ENCODE data around the gene MGA.
A peak's percentile ranks its signal among the peaks of the same experiment; 100 is the strongest.

Gene MGA

DNA sequence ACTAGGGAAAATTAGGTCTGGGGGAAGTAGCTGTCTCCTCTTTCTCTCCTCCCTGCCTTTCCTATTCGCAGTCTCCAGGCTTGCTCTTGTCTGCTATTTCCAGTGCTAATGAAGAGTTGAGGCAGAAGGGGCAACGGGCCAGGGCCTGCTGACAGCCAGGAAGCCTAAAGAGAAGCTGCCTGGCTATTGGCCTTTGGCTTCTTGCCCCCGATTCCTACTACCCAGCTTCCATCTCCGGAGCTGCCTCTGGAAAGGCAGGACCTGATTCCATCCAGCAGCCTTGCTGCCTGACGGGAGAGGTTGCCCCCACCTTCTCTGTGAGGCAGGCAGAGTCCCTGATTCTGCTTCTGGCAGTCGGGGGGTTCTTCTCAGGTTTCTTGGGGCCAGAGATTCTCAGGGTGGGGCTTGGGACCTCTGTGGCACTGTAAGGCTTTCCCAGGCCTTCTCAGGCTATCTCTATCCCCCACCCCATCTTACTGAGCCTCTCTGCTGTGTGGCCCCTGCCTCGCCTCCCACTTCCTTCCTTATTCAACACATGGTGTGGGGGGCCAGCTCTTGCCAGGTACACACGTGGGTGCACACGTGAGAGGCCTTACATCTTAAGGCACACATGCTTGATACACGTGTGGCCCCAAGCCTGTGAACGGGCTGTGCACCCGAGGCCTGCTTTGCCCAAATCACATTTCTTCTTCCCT is 149.5 kb downstream of the MGA start:
- DNase-seq (ENCODE audit: low read depth): no peak

DNA sequence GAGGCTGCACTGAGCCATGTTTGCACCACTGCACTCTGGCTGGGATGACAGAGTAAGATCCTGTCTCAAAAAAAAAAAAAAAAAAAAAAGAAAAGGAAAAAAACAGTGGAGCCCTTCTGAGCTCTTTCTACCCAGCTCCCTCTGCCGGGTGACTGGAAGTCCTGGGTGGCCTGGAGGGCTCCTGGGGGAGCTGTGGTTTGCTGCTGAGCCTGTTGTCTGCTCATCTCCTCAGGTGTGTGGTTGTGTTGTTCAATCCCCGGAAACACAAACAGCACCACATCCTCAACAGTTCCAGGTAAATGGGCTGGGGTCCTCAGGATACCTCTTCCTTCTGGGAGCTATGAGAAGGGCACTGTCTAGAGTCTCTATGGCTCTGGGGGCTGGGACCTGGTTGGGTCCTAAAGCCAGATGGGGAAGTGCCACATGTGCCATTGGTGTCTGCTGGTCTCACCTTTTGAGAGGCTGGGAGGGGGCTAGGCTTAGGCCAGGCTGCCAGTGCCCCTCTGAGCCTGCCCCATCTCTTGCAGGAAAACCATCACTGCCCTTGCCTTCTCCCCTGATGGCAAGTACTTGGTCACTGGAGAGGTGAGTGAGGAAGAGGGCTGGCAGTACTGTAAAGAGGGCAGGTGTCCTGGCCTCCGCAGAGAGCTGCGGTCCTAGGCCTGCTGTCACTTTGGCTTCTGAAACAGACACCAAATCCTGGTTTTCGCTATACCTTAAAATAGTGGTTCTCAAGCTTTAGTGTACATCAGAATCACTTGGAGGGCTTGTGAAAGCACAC is 150.6 kb downstream of the MGA start:
- no peak for DNase-seq (ENCODE audit: low read depth)

DNA sequence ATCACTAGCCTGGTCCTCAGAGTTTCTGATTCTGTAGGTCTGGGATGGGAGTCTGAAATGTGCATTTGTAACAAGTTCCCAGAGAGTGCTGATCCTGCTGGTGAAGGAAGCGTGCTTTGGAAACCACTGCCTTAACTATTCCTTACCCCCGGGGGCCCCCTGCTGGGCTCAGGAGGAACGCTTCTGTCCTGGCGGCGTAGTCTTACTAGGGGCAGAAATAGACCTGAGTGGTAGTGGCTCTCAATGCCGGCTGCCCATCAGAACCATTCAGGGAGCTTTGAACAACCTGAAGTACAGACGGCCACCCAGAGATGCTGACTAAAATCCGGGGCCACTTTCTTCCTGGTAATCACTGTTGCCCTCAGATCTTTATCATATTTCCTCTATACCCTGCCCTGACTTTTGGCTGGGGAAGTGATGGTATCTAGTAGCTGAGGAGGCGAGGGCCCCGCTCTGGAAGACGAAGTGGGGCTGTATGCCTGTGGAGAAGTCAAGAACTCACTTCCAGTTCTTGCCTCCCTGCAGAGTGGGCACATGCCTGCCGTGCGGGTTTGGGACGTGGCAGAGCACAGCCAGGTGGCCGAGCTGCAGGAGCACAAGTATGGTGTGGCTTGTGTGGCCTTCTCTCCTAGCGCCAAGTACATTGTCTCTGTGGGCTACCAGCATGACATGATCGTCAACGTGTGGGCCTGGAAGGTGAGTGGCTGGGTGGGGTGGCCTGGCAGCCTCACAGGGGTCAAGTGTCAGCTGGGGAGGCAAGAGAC is 151.4 kb downstream of the MGA start:
- peak; percentile 45 for DNase-seq (ENCODE audit: low read depth)

DNA sequence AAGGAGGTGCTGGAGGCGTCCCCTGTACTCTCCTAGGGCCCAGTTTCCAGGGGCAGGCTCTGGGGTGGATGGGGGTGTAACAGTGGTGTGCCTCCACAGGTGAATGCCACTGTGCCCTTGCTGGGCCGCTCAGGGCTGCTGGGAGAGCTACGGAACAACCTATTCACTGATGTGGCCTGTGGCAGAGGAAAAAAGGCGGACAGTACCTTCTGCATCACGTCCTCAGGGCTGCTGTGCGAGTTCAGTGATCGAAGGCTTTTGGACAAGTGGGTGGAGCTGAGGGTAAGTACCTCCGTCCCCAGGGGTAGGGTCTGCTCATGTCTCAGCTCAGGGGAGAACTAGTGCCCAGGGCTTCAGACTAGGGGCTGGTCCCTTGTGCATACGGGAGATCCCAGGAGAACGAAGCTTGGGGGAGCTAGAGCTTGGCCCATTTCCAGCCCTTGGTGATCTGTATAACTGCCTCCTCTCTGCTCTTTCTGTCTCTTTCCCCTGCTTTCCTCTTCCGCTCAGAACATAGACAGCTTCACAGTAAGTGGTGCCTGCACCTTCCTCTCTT is 152.7 kb downstream of the MGA start:
- DNase-seq (ENCODE audit: low read depth): no peak

DNA sequence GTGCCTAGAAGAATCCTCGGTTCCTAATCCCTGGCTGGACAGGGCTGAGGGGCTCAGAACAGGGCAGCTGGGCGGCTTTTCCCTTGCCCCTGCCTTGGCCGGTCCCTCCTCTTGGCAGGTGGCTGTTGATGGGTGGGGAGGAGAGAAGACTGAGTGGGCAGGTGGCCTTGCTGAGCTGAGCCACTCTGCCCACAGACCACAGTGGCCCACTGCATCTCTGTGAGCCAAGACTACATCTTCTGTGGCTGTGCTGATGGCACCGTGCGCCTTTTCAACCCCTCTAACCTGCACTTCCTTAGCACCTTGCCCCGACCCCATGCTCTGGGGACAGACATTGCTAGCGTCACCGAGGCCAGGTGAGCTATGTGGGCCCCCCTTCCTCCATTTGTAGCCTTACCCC is 153.2 kb downstream of the MGA start:
- DNase-seq (ENCODE audit: low read depth): no peak

DNA sequence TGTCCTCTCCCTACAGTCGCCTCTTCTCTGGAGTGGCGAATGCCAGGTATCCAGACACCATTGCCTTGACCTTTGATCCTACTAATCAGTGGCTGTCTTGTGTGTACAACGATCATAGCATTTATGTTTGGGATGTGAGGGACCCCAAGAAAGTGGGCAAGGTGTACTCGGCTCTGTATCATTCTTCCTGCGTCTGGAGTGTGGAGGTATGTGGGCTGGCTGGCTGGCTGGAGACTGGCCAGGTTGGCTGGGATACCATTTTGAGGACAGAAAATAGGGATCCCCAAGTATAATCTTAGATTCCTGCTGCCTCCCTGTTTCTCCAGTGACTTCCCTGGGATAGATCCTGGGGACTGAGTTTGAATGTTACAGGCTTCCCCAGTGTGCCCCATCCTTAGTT is 154.3 kb downstream of the MGA start:
- no peak for DNase-seq (ENCODE audit: low read depth)

DNA sequence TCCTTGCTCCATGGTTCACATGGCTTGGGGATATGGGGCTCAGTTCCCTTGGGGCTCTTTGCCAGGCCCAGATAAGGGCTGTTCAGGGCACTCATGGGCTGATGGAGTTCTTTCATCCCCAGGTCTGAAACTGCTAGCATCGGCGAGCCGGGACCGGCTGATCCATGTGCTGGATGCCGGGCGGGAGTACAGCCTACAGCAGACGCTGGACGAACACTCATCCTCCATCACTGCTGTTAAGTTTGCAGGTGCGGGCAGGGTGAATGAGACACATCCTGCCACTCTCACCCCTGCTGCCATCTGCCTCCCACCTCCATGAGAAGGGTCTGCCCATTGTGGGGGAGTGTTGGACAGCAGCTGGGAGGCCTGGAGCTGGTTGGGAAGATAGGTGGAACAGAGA is 156.6 kb downstream of the MGA start:
- no peak for DNase-seq (ENCODE audit: low read depth)

DNA sequence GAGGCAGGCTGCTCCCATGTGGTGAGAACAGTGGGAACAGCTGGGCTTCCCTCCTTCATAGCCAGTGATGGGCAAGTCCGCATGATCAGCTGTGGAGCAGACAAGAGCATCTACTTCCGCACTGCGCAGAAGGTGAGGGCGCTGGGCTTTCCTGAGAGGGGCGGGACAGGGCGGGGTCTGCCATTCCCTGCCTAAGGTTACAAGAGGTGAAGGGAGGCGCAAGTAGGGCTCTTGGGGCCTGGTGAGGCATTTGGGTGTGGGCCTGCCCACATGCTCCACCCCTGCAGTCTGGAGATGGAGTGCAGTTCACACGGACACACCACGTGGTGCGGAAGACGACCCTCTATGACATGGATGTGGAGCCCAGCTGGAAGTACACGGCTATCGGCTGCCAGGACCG is 157.1 kb downstream of the MGA start:
- no peak for DNase-seq (ENCODE audit: low read depth)

DNA sequence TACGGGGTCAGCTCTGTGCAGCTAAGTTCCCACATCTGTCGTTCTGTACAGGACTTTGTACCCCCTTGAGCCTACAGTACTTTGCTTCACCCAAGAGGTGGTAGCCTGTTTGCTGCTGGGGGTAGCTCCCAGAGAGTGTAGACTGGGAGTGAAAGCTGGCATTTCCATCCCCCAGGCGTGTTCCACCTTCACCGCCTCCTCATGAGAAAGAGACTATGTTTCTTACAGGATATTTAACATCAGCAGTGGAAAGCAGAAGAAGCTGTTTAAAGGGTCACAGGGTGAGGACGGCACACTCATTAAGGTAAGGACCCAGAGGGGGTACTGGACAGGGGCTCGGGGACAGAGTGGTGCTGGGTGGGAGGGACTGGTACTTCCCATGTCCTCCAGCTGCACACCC is 157.6 kb downstream of the MGA start:
- no peak for DNase-seq (ENCODE audit: low read depth)

DNA sequence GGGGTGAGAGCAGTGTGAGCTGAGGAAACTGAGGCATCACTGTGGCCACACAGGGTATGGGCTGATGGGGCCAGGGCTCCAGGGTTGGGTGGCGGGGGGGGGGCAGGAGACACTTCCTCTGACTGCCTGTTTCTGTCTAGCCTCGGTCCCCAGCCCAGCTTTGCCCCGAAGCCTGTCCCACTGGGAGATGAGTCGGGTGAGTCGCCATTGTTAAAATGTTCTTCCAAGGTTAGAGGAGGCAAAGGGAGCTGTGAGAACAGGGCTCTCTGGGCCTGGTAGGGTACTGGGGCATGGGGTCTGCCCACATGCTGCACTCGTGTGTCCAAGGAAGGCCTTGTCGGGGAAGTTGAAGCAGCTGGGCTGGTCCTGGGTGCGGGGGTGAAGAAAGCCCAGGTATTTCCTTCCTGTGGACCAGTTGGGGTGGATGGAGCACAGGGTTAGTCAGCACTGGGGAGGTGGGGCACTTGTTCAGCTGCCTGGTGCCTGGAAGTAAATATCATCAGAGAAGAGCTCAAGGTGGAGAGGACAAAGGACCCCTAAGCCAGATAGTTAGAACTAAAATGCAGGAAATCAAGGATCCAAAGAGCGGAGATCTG is 159.3 kb downstream of the MGA start:
- DNase-seq (ENCODE audit: low read depth): no peak

DNA sequence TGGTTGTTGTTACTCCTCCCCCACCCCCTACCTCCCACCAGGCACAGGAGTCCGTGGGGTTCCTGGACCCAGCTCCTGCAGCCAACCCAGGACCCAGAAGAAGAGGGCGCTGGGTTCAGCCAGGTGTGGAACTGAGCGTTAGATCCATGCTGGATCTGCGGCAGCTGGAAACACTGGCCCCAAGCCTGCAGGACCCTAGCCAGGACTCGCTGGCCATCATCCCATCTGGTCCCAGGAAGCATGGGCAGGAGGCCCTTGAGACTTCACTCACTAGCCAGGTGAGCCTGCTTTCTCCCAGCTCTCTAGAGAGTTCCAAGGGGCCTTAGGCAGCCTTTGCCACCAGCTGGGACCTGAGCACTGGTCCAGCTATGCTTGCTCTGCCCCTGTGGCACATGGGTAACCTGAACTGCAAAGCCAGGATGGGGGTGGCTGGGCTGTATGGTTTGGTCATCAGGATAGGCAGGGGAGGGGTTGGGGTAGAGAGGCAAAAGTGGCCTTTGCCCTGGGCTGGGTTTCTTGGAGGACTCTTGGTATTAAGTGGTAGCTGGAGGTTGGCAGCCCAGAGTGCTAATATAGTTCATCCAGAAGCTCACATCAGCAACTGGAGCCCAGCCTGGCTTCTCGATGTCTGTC is 160.7 kb downstream of the MGA start:
- DNase-seq (ENCODE audit: low read depth): no peak

DNA sequence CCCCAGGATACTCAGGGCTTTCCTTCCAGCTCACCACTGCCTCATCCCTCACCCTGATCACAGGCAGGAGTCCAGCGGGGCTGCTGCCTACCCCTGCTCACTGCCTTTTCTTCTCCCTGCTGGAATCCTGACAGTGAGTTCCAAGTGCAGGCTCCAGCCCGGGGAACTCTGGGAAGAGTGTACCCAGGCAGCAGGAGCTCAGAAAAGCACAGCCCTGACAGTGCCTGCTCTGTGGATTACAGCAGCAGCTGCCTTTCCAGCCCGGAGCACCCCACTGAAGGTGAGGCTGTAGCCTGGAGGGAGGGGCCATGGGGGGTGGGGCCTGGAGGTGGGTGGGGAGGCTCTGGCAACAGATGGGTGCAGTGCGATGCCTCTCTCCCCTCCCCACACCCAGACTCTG is 161.6 kb downstream of the MGA start:
- DNase-seq (ENCODE audit: low read depth): no peak

DNA sequence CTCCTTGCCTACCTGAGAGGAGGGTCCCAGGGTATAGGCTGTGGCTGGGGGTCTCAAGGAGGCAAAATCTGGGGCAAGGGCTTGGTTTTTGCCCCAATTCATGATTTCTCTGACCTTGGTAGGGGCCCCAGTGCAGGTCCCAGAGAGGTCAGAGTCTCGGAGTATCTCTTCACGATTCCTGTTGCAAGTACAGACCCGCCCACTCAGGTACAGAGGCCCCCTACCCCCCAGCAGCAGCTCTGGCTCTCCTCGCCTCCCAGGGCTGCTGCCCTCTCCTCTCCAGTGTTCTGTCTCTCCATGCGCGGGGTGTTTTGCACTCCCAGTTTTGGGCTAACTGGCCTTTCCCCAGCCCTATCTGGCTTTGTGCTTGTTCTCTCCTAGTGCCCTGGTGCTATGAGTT is 162.3 kb downstream of the MGA start:
- no peak for DNase-seq (ENCODE audit: low read depth)

Measured in stimulated activated CD8-positive, alpha-beta memory T cell treated with anti-CD3 and anti-CD28 coated beads, Interleukin-12 subunit alpha, Interleukin-12 subunit beta, amount 100 ng/mL, for 4 hours (primary cell).